ENCODE results near the gene ANAPC1. TPM values are rescaled to one million over a fixed set of nuclear protein-coding genes. Genes with fewer than 3 reads are reported as not detected.

Gene ANAPC1
- total and polyA plus RNA-seq, 10 of the 15 experiments (the other 5 are each of a cell fraction or from before 2014, with no cell fraction given) = 10.0 to 108 (median 53.6) TPM

GRCh38 chr2:111897924-111898702 is 14.1 kb upstream of the ANAPC1 start, which contains the start of gene MERTK (continued):
- TF ChIP-seq SMAD1 (IDR thresholded peaks at IDR 0.05; ENCODE audit: low read depth, partially characterized antibody) (no peak), HCFC1 (IDR thresholded peaks at IDR 0.05; ENCODE audit: low read length) (no peak), USF1 (IDR thresholded peaks at IDR 0.05; ENCODE audit: borderline replicate concordance, extremely low read length, insufficient read depth, low read depth, low read length) (no peak), TCF12 (IDR thresholded peaks at IDR 0.05; ENCODE audit: low read depth, low read length) (no peak), HDGF (IDR thresholded peaks at IDR 0.05) (no peak), MAX (IDR thresholded peaks at IDR 0.05; ENCODE audit: low read depth, low read length) (no peak), MXI1 (IDR thresholded peaks at IDR 0.05; ENCODE audit: low read depth, low read length) (peak; percentile 28; the same call in 1 of the 2 replicates), BRCA1 (IDR thresholded peaks at IDR 0.05; ENCODE audit: low read depth, low read length) (no peak), FOXM1 (IDR thresholded peaks at IDR 0.05; ENCODE audit: low read depth, low read length) (no peak), EED (IDR thresholded peaks at IDR 0.05; ENCODE audit: low read depth) (no peak), JUNB (IDR thresholded peaks at IDR 0.05) (no peak), STAT1 (conservative IDR thresholded peaks at IDR 0.05) (no peak), PKNOX1 (IDR thresholded peaks at IDR 0.05) (no peak), ZNF592 (IDR thresholded peaks at IDR 0.05) (no peak), EZH2 (IDR thresholded peaks at IDR 0.05; ENCODE audit: borderline replicate concordance, control insufficient read depth, low read depth, low read length) (no peak), RBBP5 (conservative IDR thresholded peaks at IDR 0.05) (no peak), NR2C2 (IDR thresholded peaks at IDR 0.05; ENCODE audit: borderline replicate concordance, control insufficient read depth, insufficient read length, low read depth) (no peak), CBFB (IDR thresholded peaks at IDR 0.05; ENCODE audit: low read depth) (no peak), RAD51 (IDR thresholded peaks at IDR 0.05) (no peak), YY1 (IDR thresholded peaks at IDR 0.05; ENCODE audit: low read depth, low read length) (peak; percentile 44; the same call in 1 of the 2 replicates), CHD1 (IDR thresholded peaks at IDR 0.05; ENCODE audit: low read depth, low read length) (no peak), MYC (IDR thresholded peaks at IDR 0.05; ENCODE audit: insufficient read depth, insufficient read length, insufficient replicate concordance, low read length, severe bottlenecking) (no peak), NFIC (IDR thresholded peaks at IDR 0.05; ENCODE audit: low read depth, low read length) (no peak), ELK1 (IDR thresholded peaks at IDR 0.05; ENCODE audit: low read depth, low read length) (no peak), ZBED1 (IDR thresholded peaks at IDR 0.05; ENCODE audit: borderline replicate concordance) (no peak)

Measured in GM12878 (cell line).